Mesenchymal stem cell (in vitro differentiated cells and primary cell): ENCODE data around the gene SPRED1.
"Not testable (repeated sequence)": the region's sequence is repeated elsewhere in the genome, so short reads cannot be mapped to it uniquely, and the experiment has no call there.

ENCODE experiments used
- DNase-seq: peaks from one replicate; pipeline ENCODE4 v3.0.0-alpha.2; 2013
- H2AFZ ChIP-seq: one replicate; pipeline ENCODE4 v1.6.1; 2013; ENCODE audit warnings: low read depth, mild to moderate bottlenecking, control low read depth, inconsistent platforms, low read length, moderate library complexity
- H2AK5ac ChIP-seq: 2 replicates; pipeline ENCODE4 v1.6.1; 2013; ENCODE audit warnings: low read length, moderate library complexity, mild to moderate bottlenecking, inconsistent platforms; ENCODE audit not compliant: severe bottlenecking
- H2BK120ac ChIP-seq: one replicate; pipeline ENCODE4 v1.6.1; 2013; ENCODE audit warnings: low read depth, mild to moderate bottlenecking, inconsistent platforms, low read length, moderate library complexity
- H2BK12ac ChIP-seq, 2 experiments: one replicate each; pipeline ENCODE4 v1.6.1; 2013; ENCODE audit warnings: inconsistent platforms in 2 of 2, low read length in 2 of 2, mild to moderate bottlenecking in 2 of 2, moderate library complexity in 2 of 2, control low read depth in 1 of 2
- H2BK15ac ChIP-seq: one replicate; pipeline ENCODE4 v1.6.1; 2013; ENCODE audit warnings: mild to moderate bottlenecking, low read depth, inconsistent platforms; ENCODE audit not compliant: poor library complexity, severe bottlenecking
- H2BK5ac ChIP-seq: 2 replicates; pipeline ENCODE4 v1.6.1; 2013; ENCODE audit warnings: low read depth, mild to moderate bottlenecking, low read length, control low read depth, inconsistent platforms; ENCODE audit not compliant: poor library complexity, severe bottlenecking
- H3K14ac ChIP-seq, 2 experiments: one replicate each; pipeline ENCODE4 v1.6.1; 2013; ENCODE audit warnings: inconsistent platforms in 2 of 2, low read length in 2 of 2, control low read depth in 1 of 2, mild to moderate bottlenecking in 1 of 2, moderate library complexity in 1 of 2
- H3K18ac ChIP-seq, 2 experiments: one replicate each; pipeline ENCODE4 v1.6.1; 2013; ENCODE audit warnings: inconsistent platforms in 2 of 2, low read length in 2 of 2, control low read depth in 1 of 2, low read depth in 1 of 2, mild to moderate bottlenecking in 1 of 2
- H3K23ac ChIP-seq, 2 experiments: one replicate each; pipeline ENCODE4 v1.6.1; 2013; ENCODE audit warnings: inconsistent platforms in 2 of 2, low read length in 2 of 2, mild to moderate bottlenecking in 2 of 2, moderate library complexity in 2 of 2, control low read depth in 1 of 2
- H3K27ac ChIP-seq: 2 replicates; pipeline ENCODE4 v1.5.1; 2013; ENCODE audit warnings: mild to moderate bottlenecking, moderate library complexity, low read length, control low read depth, inconsistent platforms; ENCODE audit not compliant: poor library complexity, severe bottlenecking
- H3K27me3 ChIP-seq, 2 experiments: 2 replicates each; pipeline versions ENCODE4 v1.6.1 to v1.7.0; 2013; ENCODE audit warnings: low read length in 2 of 2, mild to moderate bottlenecking in 2 of 2, moderate library complexity in 2 of 2, control low read depth in 1 of 2, inconsistent platforms in 1 of 2; ENCODE audit not compliant: control insufficient read depth in 1 of 2, insufficient read depth in 1 of 2
- H3K36me3 ChIP-seq, 2 experiments: 2 replicates each; pipeline versions ENCODE4 v1.6.1 to v1.7.0; 2013; ENCODE audit warnings: low read length in 2 of 2, control low read depth in 1 of 2, inconsistent platforms in 1 of 2, low read depth in 1 of 2, mild to moderate bottlenecking in 1 of 2; ENCODE audit not compliant: insufficient read depth in 2 of 2, control insufficient read depth in 1 of 2
- H3K4ac ChIP-seq, 2 experiments: one replicate each; pipeline ENCODE4 v1.6.1; 2013; ENCODE audit warnings: inconsistent platforms in 2 of 2, low read length in 2 of 2, mild to moderate bottlenecking in 2 of 2, moderate library complexity in 2 of 2, control low read depth in 1 of 2, low read depth in 1 of 2
- H3K4me1 ChIP-seq: 2 replicates; pipeline ENCODE4 v1.6.1; 2013; ENCODE audit warnings: low read depth, low read length, control low read depth; ENCODE audit not compliant: control insufficient read depth, insufficient read depth
- H3K4me2 ChIP-seq: 2 replicates; pipeline ENCODE4 v1.6.1; 2013; ENCODE audit warnings: low read length, mild to moderate bottlenecking, inconsistent platforms; ENCODE audit not compliant: poor library complexity, severe bottlenecking
- H3K4me3 ChIP-seq, 2 experiments: 2 replicates each; pipeline versions ENCODE4 v1.5.1 to v1.7.0; 2013; ENCODE audit warnings: low read length in 2 of 2, mild to moderate bottlenecking in 2 of 2, control low read depth in 1 of 2, low read depth in 1 of 2; ENCODE audit not compliant: insufficient read depth in 1 of 2
- H3K79me1 ChIP-seq: replicated peaks from 2 replicates; pipeline ENCODE4 v1.6.1; 2013; ENCODE audit warnings: mild to moderate bottlenecking, control low read depth, low read length, inconsistent platforms; ENCODE audit not compliant: poor library complexity, severe bottlenecking
- H3K9ac ChIP-seq: 2 replicates; pipeline ENCODE4 v1.7.0; 2013; ENCODE audit warnings: mild to moderate bottlenecking, low read length, moderate library complexity
- H3K9me3 ChIP-seq: 2 replicates; pipeline ENCODE4 v1.7.0; 2013; ENCODE audit warnings: mild to moderate bottlenecking, low read length; ENCODE audit not compliant: control insufficient read depth
- H4K8ac ChIP-seq: one replicate; pipeline ENCODE4 v1.6.1; 2013; ENCODE audit warnings: inconsistent platforms, mild to moderate bottlenecking, low read length, moderate library complexity
- H4K91ac ChIP-seq: one replicate; pipeline ENCODE4 v1.6.1; 2013; ENCODE audit warnings: mild to moderate bottlenecking, low read length, inconsistent platforms
- whole genome bisulfite sequencing: methylation state at CpG from one replicate; pipeline ENCODE4 v1.1.7; 2013; ENCODE audit warnings: mixed read lengths; 5-methylcytosine and 5-hydroxymethylcytosine counted together

The SPRED1 gene

GRCh38 chr15:38275959-38276358 is 23.3 kb downstream of the SPRED1 start:
- no CpG with 5 or more reads among the region's 2 CpGs for WGBS
- no peak overlapping the region for H3K9ac ChIP-seq
- DNase-seq, result no peak

GRCh38 chr15:38277281-38277680 is 24.6 kb downstream of the SPRED1 start:
- not testable (repeated sequence) for H3K14ac ChIP-seq, H3K79me1 ChIP-seq, H3K23ac ChIP-seq, H3K4me3 ChIP-seq, H3K4me2 ChIP-seq, H3K4ac ChIP-seq, H2BK15ac ChIP-seq, DNase-seq, H3K9me3 ChIP-seq, H2BK12ac ChIP-seq, H3K4me1 ChIP-seq, H4K8ac ChIP-seq, H3K9ac ChIP-seq, H2AFZ ChIP-seq, H3K27me3 ChIP-seq, H3K18ac ChIP-seq, H2BK120ac ChIP-seq, H4K91ac ChIP-seq, H2BK5ac ChIP-seq, H3K27ac ChIP-seq, H2AK5ac ChIP-seq
- H3K36me3 ChIP-seq, result peaks cover 0 to 13% of the 10 kb centered on the region in 2 experiments
- WGBS, result no CpG with 5 or more reads among the region's 1 CpG

More at GRCh38 chr15:38275959-38276358, 23.3 kb downstream of the SPRED1 start:
- H3K27me3 ChIP-seq, result no peaks in the 10 kb centered on the region
- no peak overlapping the region for H2AK5ac ChIP-seq
- no peak overlapping the region for H3K23ac ChIP-seq
- no peak overlapping the region for H2BK12ac ChIP-seq
- H3K27ac ChIP-seq, result no peak overlapping the region
- no peaks in the 10 kb centered on the region for H3K4me1 ChIP-seq
- H3K18ac ChIP-seq, result no peak overlapping the region
- H3K79me1 ChIP-seq, result no peaks in the 10 kb centered on the region
- no peak overlapping the region for H3K4me3 ChIP-seq
- peaks cover 0 to 13% of the 10 kb centered on the region in 2 experiments for H3K36me3 ChIP-seq
- H2BK15ac ChIP-seq, result no peak overlapping the region
- no peak overlapping the region for H2BK120ac ChIP-seq
- no peak overlapping the region for H4K8ac ChIP-seq
- H3K4me2 ChIP-seq, result no peak overlapping the region
- no peak overlapping the region for H2BK5ac ChIP-seq
- no peak overlapping the region for H4K91ac ChIP-seq
- no peak overlapping the region for H3K4ac ChIP-seq
- H3K14ac ChIP-seq, result no peak overlapping the region
- no peak overlapping the region for H2AFZ ChIP-seq
- H3K9me3 ChIP-seq, result no peaks in the 10 kb centered on the region

- H3K27ac ChIP-seq, result no peak overlapping the region
- DNase-seq, result no peak
- H3K14ac ChIP-seq, result no peak overlapping the region
- 100% methylated on average over 1 of the region's 1 CpG for WGBS
- no peaks in the 10 kb centered on the region for H3K79me1 ChIP-seq
- H2AFZ ChIP-seq, result no peak overlapping the region
- no peaks in the 10 kb centered on the region for H3K9me3 ChIP-seq
- peaks cover 0 to 18% of the 10 kb centered on the region in 2 experiments for H3K36me3 ChIP-seq
- no peak overlapping the region for H3K9ac ChIP-seq
- H2BK5ac ChIP-seq, result no peak overlapping the region
- H3K27me3 ChIP-seq, result no peaks in the 10 kb centered on the region
- H4K8ac ChIP-seq, result no peak overlapping the region
- no peak overlapping the region for H2BK12ac ChIP-seq
- no peak overlapping the region for H2AK5ac ChIP-seq
- no peak overlapping the region for H3K23ac ChIP-seq
- no peak overlapping the region for H3K4ac ChIP-seq
- H3K4me2 ChIP-seq, result no peak overlapping the region
- H4K91ac ChIP-seq, result no peak overlapping the region
- no peak overlapping the region for H3K4me3 ChIP-seq
- no peak overlapping the region for H2BK15ac ChIP-seq
- H3K18ac ChIP-seq, result no peak overlapping the region
- H2BK120ac ChIP-seq, result no peak overlapping the region
- H3K4me1 ChIP-seq, result no peaks in the 10 kb centered on the region
Measured at GRCh38 chr15:38281031-38281430, 28.4 kb downstream of the SPRED1 start.

- Histone ChIP-seq H3K9ac (no peak overlapping the region), H3K4me2 (no peak overlapping the region), H3K4me3 (no peak overlapping the region), H3K36me3 (peaks cover 0 to 12% of the 10 kb centered on the region in 2 experiments), H3K27ac (no peak overlapping the region), H2AK5ac (no peak overlapping the region), H2AFZ (no peak overlapping the region), H2BK5ac (no peak overlapping the region), H3K4me1 (no peaks in the 10 kb centered on the region), H2BK12ac (no peak overlapping the region), H2BK15ac (no peak overlapping the region), H3K23ac (no peak overlapping the region), H2BK120ac (no peak overlapping the region), H3K27me3 (no peaks in the 10 kb centered on the region), H3K18ac (no peak overlapping the region), H3K14ac (no peak overlapping the region), H3K79me1 (no peaks in the 10 kb centered on the region), H4K91ac (no peak overlapping the region), H3K4ac (no peak overlapping the region), H4K8ac (no peak overlapping the region), H3K9me3 (no peaks in the 10 kb centered on the region)
- no peak for DNase-seq
- WGBS, result 84% methylated on average over 7 of the region's 8 CpGs
Measured at GRCh38 chr15:38283010-38283409, 30.4 kb downstream of the SPRED1 start.
